ENCODE measurements around the gene FRG2C.
"Not testable (repeated sequence)": the region's sequence is repeated elsewhere in the genome, so short reads cannot be mapped to it uniquely, and the experiment has no call there.

GRCh38 chr3:75658411-75659107 is 5.6 kb upstream of the FRG2C start:
- not testable (repeated sequence) for TF ChIP-seq CTCF, POLR2A (IDR thresholded peaks at IDR 0.05)
